Smooth muscle cell (in vitro differentiated cells): ENCODE measurements around the gene TBC1D19. TPM values are rescaled to one million over a fixed set of nuclear protein-coding genes. Genes with fewer than 3 reads are reported as not detected.

Experiments used
- DNase-seq: peaks from one replicate; lab custom pipeline; 2025; ENCODE audit not compliant: unreplicated experiment; lab: John Stamatoyannopoulos, UW
- H2AFZ ChIP-seq: fragments of 200-600 bp; sonication (generic); 2 replicates; pipeline ENCODE4 v1.6.0; 2016; ENCODE audit warnings: antibody characterized with exemption, low read depth, mild to moderate bottlenecking
- H3F3A ChIP-seq: fragments of 200-600 bp; sonication (generic); 2 replicates; pipeline ENCODE4 v1.6.0; 2017; ENCODE audit warnings: antibody characterized with exemption, low read depth
- H3K27ac ChIP-seq: fragments of 200-600 bp; sonication (generic); 2 replicates; pipeline ENCODE4 v1.5.1; 2016; ENCODE audit warnings: low read depth, mild to moderate bottlenecking
- H3K27me3 ChIP-seq: fragments of 200-600 bp; sonication (generic); 2 replicates; pipeline ENCODE4 v1.6.1; 2016; ENCODE audit warnings: low read depth, mild to moderate bottlenecking
- H3K36me3 ChIP-seq: fragments of 200-600 bp; sonication (generic); 2 replicates; pipeline ENCODE4 v1.5.1; 2016; ENCODE audit warnings: low read depth
- H3K4me1 ChIP-seq: fragments of 200-600 bp; sonication (generic); 2 replicates; pipeline ENCODE4 v1.5.1; 2016; ENCODE audit warnings: low read depth
- H3K4me2 ChIP-seq: fragments of 200-600 bp; sonication (generic); 2 replicates; pipeline ENCODE4 v1.6.0; 2016; ENCODE audit warnings: mild to moderate bottlenecking
- H3K4me3 ChIP-seq: fragments of 200-600 bp; sonication (generic); 2 replicates; pipeline ENCODE4 v1.5.1; 2016; ENCODE audit warnings: mild to moderate bottlenecking
- H3K79me2 ChIP-seq: fragments of 200-600 bp; sonication (generic); 2 replicates; pipeline ENCODE4 v1.6.0; 2016; ENCODE audit warnings: low read depth, mild to moderate bottlenecking
- H3K9ac ChIP-seq: fragments of 200-600 bp; sonication (generic); 2 replicates; pipeline ENCODE4 v1.6.0; 2016; ENCODE audit warnings: low read depth
- H3K9me3 ChIP-seq: fragments of 200-600 bp; sonication (generic); replicated peaks from 2 replicates; pipeline ENCODE4 v1.5.1; 2016; ENCODE audit warnings: low read depth
- H4K20me1 ChIP-seq: fragments of 200-600 bp; sonication (generic); 2 replicates; pipeline ENCODE4 v1.6.0; 2016; ENCODE audit warnings: low read depth
- CTCF ChIP-seq: fragments of 200-600 bp; sonication (generic); IDR thresholded peaks from 2 replicates; pipeline ENCODE4 v1.5.1; 2017; ENCODE audit warnings: borderline replicate concordance, mild to moderate bottlenecking, antibody characterized with exemption; ENCODE audit not compliant: insufficient read depth, poor library complexity, severe bottlenecking
- WGBS: methylation state at CpG from one replicate; pipeline ENCODE4 v1.1.7; 2016; ENCODE audit warnings: low lambda C conversion rate; 5-methylcytosine and 5-hydroxymethylcytosine counted together
- polyA plus RNA-seq: library from polyadenylated mRNA; unstranded; fragments of >200 nt; fragmentation: Nextera tagmentation; extraction: Ambion mirVana; gene quantifications from 2 replicates; pipeline ENCODE4 v1.2.1, GENCODE V29; 2016
- total RNA-seq: library from RNA; depleted of rRNA; stranded (reverse); fragments of >200 nt; gene quantifications from 2 replicates; pipeline ENCODE4 v1.2.3, GENCODE V29; 2014

TBC1D19 gene
- total and polyA plus RNA-seq, 2 experiments from 2014 or later = 19.2 to 33.8 TPM

- Histone ChIP-seq H3K9me3 (no peaks in the 10 kb centered on the region), H3K36me3 (peaks cover 5% of the 10 kb centered on the region), H3K27ac (no peak overlapping the region), H3F3A (no peaks in the 10 kb centered on the region), H3K27me3 (no peaks in the 10 kb centered on the region), H2AFZ (no peak overlapping the region), H3K9ac (no peak overlapping the region), H3K79me2 (no peaks in the 10 kb centered on the region), H3K4me2 (no peak overlapping the region), H3K4me1 (peaks cover 5% of the 10 kb centered on the region), H3K4me3 (no peak overlapping the region), H4K20me1 (no peaks in the 10 kb centered on the region)
- 62% methylated on average over 3 of the region's 3 CpGs for WGBS
- no peak for TF ChIP-seq CTCF
- no peak for DNase-seq
Measured at GRCh38 chr4:26765515-26765914, 181.6 kb downstream of the TBC1D19 start.

GRCh38 chr4:26766141-26766540 lies 182.3 kb downstream of the TBC1D19 start:
- Histone ChIP-seq H3K4me1 (peaks cover 5% of the 10 kb centered on the region), H3K9me3 (no peaks in the 10 kb centered on the region), H3K79me2 (no peaks in the 10 kb centered on the region), H4K20me1 (no peaks in the 10 kb centered on the region), H3K27me3 (no peaks in the 10 kb centered on the region), H2AFZ (no peak overlapping the region), H3K4me2 (no peak overlapping the region), H3K27ac (no peak overlapping the region), H3K36me3 (peaks cover 5% of the 10 kb centered on the region), H3F3A (no peaks in the 10 kb centered on the region), H3K4me3 (no peak overlapping the region), H3K9ac (no peak overlapping the region)
- no peak for DNase-seq
- 95% methylated on average over 2 of the region's 2 CpGs for WGBS
- no peak for TF ChIP-seq CTCF

- H3K36me3 ChIP-seq = peaks cover 5% of the 10 kb centered on the region
- no peak overlapping the region for H3K27ac ChIP-seq
- no peaks in the 10 kb centered on the region for H3K4me1 ChIP-seq
- no peak overlapping the region for H3K4me2 ChIP-seq
- no peaks in the 10 kb centered on the region for H3K27me3 ChIP-seq
- TF ChIP-seq CTCF = no peak
- no peak overlapping the region for H2AFZ ChIP-seq
- H4K20me1 ChIP-seq = no peaks in the 10 kb centered on the region
- no peak for DNase-seq
- no peaks in the 10 kb centered on the region for H3K79me2 ChIP-seq
- H3K9me3 ChIP-seq = no peaks in the 10 kb centered on the region
- no peaks in the 10 kb centered on the region for H3F3A ChIP-seq
- H3K4me3 ChIP-seq = no peak overlapping the region
- no peak overlapping the region for H3K9ac ChIP-seq
- 97% methylated on average over 5 of the region's 5 CpGs for WGBS
Measured at GRCh38 chr4:26772096-26772873, 188.4 kb downstream of the TBC1D19 start.

GRCh38 chr4:26779224-26779623 lies 195.3 kb downstream of the TBC1D19 start:
- H2AFZ ChIP-seq = no peak overlapping the region
- H3K9me3 ChIP-seq = no peaks in the 10 kb centered on the region
- no peak overlapping the region for H3K4me3 ChIP-seq
- 86% methylated on average over 2 of the region's 2 CpGs for WGBS
- DNase-seq = no peak
- H3K79me2 ChIP-seq = no peaks in the 10 kb centered on the region
- H3K4me1 ChIP-seq = no peaks in the 10 kb centered on the region
- H3K27me3 ChIP-seq = no peaks in the 10 kb centered on the region
- H3K36me3 ChIP-seq = no peaks in the 10 kb centered on the region
- H3K9ac ChIP-seq = no peak overlapping the region
- no peak overlapping the region for H3K4me2 ChIP-seq
- no peaks in the 10 kb centered on the region for H3F3A ChIP-seq
- H3K27ac ChIP-seq = peak overlapping the region; percentile 14
- no peak for TF ChIP-seq CTCF
- H4K20me1 ChIP-seq = no peaks in the 10 kb centered on the region
